Omental fat pad (tissue), 4 donors: ENCODE measurements around the gene VSIG10L2. TPM values are rescaled to one million over a fixed set of nuclear protein-coding genes. Genes with fewer than 3 reads are reported as not detected.

Experiments used
- ATAC-seq: fragments of 150-250 bp; one replicate; pipeline ENCODE4 v1.9.1; 2016; ENCODE audit warnings: mild to moderate bottlenecking, moderate library complexity; ENCODE audit not compliant: low FRiP score
- DNase-seq: peaks from one replicate; pipeline ENCODE4 v3.0.0-alpha.2; 2019; ENCODE audit warnings: low spot score
- total RNA-seq, 4 donors: library from RNA; depleted of rRNA; stranded (reverse); fragments of >200 nt; gene quantifications; one replicate each; pipeline ENCODE4 v1.1.0, GENCODE V29; 2016
- TF ChIP-seq, protein P1 (sequence below), 3 donors: fragments of 450-650 bp; IDR thresholded peaks; one replicate each; pipeline ENCODE4 v1.5.1; 2016 to 2017; ENCODE audit warnings: antibody characterized with exemption in 3 of 3, mild to moderate bottlenecking in 3 of 3, moderate library complexity in 2 of 3

VSIG10L2 gene
- total RNA-seq, 4 donors from 2014 or later = 0.32 TPM; not detected in 3

- TF ChIP-seq, protein P1, sequence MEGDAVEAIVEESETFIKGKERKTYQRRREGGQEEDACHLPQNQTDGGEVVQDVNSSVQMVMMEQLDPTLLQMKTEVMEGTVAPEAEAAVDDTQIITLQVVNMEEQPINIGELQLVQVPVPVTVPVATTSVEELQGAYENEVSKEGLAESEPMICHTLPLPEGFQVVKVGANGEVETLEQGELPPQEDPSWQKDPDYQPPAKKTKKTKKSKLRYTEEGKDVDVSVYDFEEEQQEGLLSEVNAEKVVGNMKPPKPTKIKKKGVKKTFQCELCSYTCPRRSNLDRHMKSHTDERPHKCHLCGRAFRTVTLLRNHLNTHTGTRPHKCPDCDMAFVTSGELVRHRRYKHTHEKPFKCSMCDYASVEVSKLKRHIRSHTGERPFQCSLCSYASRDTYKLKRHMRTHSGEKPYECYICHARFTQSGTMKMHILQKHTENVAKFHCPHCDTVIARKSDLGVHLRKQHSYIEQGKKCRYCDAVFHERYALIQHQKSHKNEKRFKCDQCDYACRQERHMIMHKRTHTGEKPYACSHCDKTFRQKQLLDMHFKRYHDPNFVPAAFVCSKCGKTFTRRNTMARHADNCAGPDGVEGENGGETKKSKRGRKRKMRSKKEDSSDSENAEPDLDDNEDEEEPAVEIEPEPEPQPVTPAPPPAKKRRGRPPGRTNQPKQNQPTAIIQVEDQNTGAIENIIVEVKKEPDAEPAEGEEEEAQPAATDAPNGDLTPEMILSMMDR (IDR thresholded peaks at IDR 0.05) = no peak
- DNase-seq (no peak), ATAC-seq (peak; percentile 57)
Observed at GRCh38 chr11:125987066-125987641, 41.3 kb downstream of the VSIG10L2 start.

DNA sequence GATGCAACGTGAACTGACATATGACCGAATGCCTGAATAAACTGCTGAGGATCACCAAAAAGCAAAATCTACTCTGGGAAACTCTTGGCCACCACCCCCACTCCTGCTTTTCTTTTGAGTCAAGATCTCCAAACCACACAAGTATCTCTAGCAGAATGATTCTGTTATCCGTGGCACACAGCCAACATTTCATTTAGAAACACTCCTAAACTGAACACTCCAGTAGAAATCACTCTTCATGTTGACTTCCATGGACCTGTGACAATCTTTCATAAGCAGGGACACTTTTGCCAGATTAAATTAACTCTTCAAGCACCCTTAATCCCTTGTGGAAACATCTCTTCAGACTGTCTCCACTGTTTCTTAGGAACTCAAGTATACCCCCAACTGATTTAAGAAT, 44.4 kb downstream of the VSIG10L2 start:
- ATAC-seq (peak; percentile 51), DNase-seq (no peak)
- TF ChIP-seq, protein P1 (IDR thresholded peaks at IDR 0.05) = no peak

DNA sequence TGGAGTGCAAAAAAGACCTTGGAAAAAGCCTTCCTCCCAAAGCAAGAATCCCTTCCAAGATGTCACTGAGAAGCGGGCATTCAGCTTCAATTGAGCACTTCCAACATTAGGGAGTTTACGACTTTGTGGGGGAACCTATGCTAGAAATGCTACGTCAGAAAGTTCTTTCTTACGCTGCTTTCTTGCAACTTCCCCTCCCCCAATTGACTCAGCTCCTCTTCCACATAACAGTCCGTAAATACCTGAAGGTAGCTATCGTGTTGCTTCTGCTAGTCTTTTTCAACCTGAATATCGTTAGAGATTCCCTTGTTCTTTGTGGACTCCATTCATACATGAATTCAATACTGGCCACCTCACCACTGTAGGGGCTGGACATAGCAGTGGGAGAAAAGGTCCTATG, 47.0 kb downstream of the VSIG10L2 start:
- ATAC-seq (no peak), DNase-seq (no peak)
- TF ChIP-seq, protein P1 (IDR thresholded peaks at IDR 0.05) = no peak

- DNase-seq = no peak
- TF ChIP-seq, protein P1 (IDR thresholded peaks at IDR 0.05) = no peak
- no peak for ATAC-seq
Observed at GRCh38 chr11:125994509-125994908, 48.7 kb downstream of the VSIG10L2 start.

DNA sequence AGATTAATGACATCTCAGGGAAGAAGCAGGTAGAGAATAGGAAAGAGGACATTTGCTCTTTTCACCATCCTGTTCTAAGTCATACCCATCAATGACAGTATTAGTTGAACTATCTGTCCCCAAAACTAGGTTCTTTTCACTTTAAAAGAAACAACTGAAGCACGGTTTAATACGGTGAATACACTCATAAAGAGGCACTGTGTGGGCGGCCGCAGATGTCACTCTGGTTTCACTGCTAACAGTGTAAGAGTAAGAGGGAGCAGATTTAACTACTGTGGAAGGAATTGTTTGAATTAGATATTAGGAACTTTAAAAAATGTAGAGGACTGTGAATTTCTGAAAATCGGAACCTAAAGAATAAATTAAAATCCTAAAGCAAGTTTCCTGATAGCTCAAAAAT, 49.5 kb downstream of the VSIG10L2 start:
- no peak for ATAC-seq
- DNase-seq = no peak
- TF ChIP-seq, protein P1 (IDR thresholded peaks at IDR 0.05) = no peak

- TF ChIP-seq, protein P1 (IDR thresholded peaks at IDR 0.05) = no peak
- DNase-seq (no peak), ATAC-seq (peak; percentile 20)
Observed at GRCh38 chr11:125998267-125998666, 52.4 kb downstream of the VSIG10L2 start.

GRCh38 chr11:125999234-125999880, 53.5 kb downstream of the VSIG10L2 start:
- TF ChIP-seq, protein P1 (IDR thresholded peaks at IDR 0.05) = no peak
- no peak for ATAC-seq
- no peak for DNase-seq
